SU-DHL-6 (cell line): ENCODE results near the gene UGT1A10.

Source experiments
- H2AFZ ChIP-seq: fragments of 200-600 bp; sonication (generic); 2 replicates; pipeline ENCODE4 v1.6.1; 2014; ENCODE audit warnings: low read depth, mild to moderate bottlenecking, moderate library complexity, mixed read lengths, antibody characterized with exemption, low read length; ENCODE audit not compliant: severe bottlenecking
- H3F3A ChIP-seq: fragments of 200-600 bp; shearing (Covaris generic); 2 replicates; pipeline ENCODE4 v1.6.0; 2016; ENCODE audit warnings: antibody characterized with exemption, mild to moderate bottlenecking; ENCODE audit not compliant: insufficient read depth
- H3K27ac ChIP-seq: fragments of 200-600 bp; sonication (generic); 2 replicates; pipeline ENCODE4 v1.5.1; 2016; ENCODE audit warnings: low read depth, mild to moderate bottlenecking, low read length, moderate library complexity, mixed read lengths
- H3K27me3 ChIP-seq: fragments of 200-600 bp; sonication (generic), shearing (Covaris generic); 2 replicates; pipeline ENCODE4 v1.6.0; 2014; ENCODE audit warnings: mild to moderate bottlenecking, low read length
- H3K36me3 ChIP-seq: fragments of 200-600 bp; sonication (generic); 2 replicates; pipeline ENCODE4 v1.6.1; 2014; ENCODE audit warnings: mild to moderate bottlenecking, low read length, mixed read lengths
- H3K4me2 ChIP-seq: fragments of 300-600, 200-600 bp; shearing (Covaris generic), sonication (generic); 2 replicates; pipeline ENCODE4 v1.6.0; 2014; ENCODE audit warnings: low read length, low read depth, mild to moderate bottlenecking; ENCODE audit not compliant: poor library complexity, severe bottlenecking
- H3K4me3 ChIP-seq: fragments of 200-600 bp; sonication (generic); 2 replicates; pipeline ENCODE4 v1.5.1; 2014; ENCODE audit warnings: antibody characterized with exemption, low read length, mild to moderate bottlenecking, mixed read lengths; ENCODE audit not compliant: insufficient read depth, poor library complexity, severe bottlenecking
- H3K79me2 ChIP-seq: fragments of 200-600 bp; sonication (generic); 2 replicates; pipeline ENCODE4 v1.6.1; 2014; ENCODE audit warnings: mild to moderate bottlenecking, low read length, moderate library complexity; ENCODE audit not compliant: insufficient read depth
- H3K9ac ChIP-seq: fragments of 200-600 bp; sonication (generic); 2 replicates; pipeline ENCODE4 v1.7.0; 2014; ENCODE audit warnings: mild to moderate bottlenecking, low read length
- H3K9me2 ChIP-seq: fragments of 200-600 bp; sonication (generic); replicated peaks from 2 replicates; pipeline ENCODE4 v1.6.1; 2014; ENCODE audit warnings: low read length; ENCODE audit not compliant: insufficient read depth
- H3K9me3 ChIP-seq: fragments of 200-600 bp; sonication (generic); 2 replicates; pipeline ENCODE4 v1.6.1; 2014; ENCODE audit warnings: low read length, mixed read lengths; ENCODE audit not compliant: insufficient read depth
- H4K20me1 ChIP-seq: fragments of 200-600 bp; sonication (generic); 2 replicates; pipeline ENCODE4 v1.6.1; 2014; ENCODE audit warnings: low read depth, mild to moderate bottlenecking, antibody characterized with exemption, low read length, moderate library complexity, mixed read lengths
- EZH2phosphoT487 ChIP-seq: fragments of 200-600 bp; sonication (generic), shearing (Covaris generic); conservative IDR thresholded peaks from 2 replicates; pipeline ENCODE4 v1.6.1; 2018; ENCODE audit warnings: mild to moderate bottlenecking, antibody characterized with exemption, low read length, moderate library complexity, mixed read lengths
- TF ChIP-seq, protein P1 (sequence below): fragments of 200-600 bp; sonication (generic); IDR thresholded peaks from one replicate; pipeline ENCODE4 v1.5.1; 2017; ENCODE audit warnings: antibody characterized with exemption, mild to moderate bottlenecking, low read length, moderate library complexity; ENCODE audit not compliant: insufficient read depth, poor library complexity, severe bottlenecking

Gene UGT1A10

DNA sequence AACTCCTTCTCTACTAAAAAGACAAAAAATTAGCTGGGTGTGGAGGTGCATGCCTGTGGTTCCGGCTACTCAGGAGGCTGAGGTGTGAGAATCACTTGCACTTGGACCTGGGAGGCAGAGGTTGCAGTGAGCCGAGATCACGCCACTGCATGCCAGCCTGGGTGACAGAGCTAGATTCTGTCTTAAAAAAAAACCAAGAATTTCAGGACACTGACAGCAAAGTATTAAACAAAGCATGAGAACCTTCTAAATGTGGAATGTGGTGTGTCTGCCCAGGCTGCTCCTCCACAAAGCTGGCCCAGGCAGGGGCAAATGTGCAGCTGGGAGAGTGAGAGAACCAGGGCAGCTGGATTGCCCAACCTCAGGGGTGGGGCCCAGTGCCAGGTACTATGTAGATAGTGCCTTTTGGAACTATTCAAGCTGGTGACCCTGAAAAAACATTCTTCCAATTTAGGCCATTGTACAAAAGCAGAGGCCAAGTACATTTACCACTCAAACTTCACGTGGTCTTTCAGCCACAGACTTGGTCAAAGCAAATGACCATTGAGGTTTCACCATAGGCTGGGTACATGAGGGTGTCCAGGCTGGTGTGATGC, 69.8 kb downstream of the UGT1A10 start:
- Histone ChIP-seq H4K20me1 (no peaks in the 10 kb centered on the region), H3K4me3 (no peak overlapping the region), H3K27me3 (no peaks in the 10 kb centered on the region), H3K27ac (no peak overlapping the region), H2AFZ (no peak overlapping the region), H3K9ac (no peak overlapping the region), H3K79me2 (no peaks in the 10 kb centered on the region), H3K4me2 (no peak overlapping the region), H3K9me3 (no peaks in the 10 kb centered on the region), H3K36me3 (no peaks in the 10 kb centered on the region), H3F3A (no peaks in the 10 kb centered on the region), H3K9me2 (no peaks in the 10 kb centered on the region)
- no peak for TF ChIP-seq EZH2phosphoT487
- TF ChIP-seq, protein P1, sequence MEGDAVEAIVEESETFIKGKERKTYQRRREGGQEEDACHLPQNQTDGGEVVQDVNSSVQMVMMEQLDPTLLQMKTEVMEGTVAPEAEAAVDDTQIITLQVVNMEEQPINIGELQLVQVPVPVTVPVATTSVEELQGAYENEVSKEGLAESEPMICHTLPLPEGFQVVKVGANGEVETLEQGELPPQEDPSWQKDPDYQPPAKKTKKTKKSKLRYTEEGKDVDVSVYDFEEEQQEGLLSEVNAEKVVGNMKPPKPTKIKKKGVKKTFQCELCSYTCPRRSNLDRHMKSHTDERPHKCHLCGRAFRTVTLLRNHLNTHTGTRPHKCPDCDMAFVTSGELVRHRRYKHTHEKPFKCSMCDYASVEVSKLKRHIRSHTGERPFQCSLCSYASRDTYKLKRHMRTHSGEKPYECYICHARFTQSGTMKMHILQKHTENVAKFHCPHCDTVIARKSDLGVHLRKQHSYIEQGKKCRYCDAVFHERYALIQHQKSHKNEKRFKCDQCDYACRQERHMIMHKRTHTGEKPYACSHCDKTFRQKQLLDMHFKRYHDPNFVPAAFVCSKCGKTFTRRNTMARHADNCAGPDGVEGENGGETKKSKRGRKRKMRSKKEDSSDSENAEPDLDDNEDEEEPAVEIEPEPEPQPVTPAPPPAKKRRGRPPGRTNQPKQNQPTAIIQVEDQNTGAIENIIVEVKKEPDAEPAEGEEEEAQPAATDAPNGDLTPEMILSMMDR, result no peak

DNA sequence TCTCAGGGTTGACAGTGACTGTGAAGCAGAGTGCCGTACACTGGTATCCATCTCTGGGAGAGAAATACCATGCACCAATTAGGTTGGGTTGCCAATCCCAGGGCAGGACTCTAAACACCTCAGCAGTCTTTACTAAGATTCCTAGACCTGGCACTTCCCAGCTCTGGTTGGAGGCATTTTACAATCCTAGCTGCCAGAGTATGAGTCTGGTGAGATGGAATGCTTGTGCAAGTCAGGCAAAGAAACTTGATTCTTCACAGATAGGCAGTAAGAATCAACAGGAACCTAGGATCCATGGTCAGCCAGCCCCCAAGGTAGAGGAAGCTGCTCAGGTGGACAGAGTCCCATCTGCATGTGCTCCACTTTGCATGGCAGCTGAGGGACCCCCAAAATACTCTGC, 70.5 kb downstream of the UGT1A10 start:
- TF ChIP-seq, protein P1, result no peak
- TF ChIP-seq EZH2phosphoT487, result no peak
- H3K4me3 ChIP-seq, result no peak overlapping the region
- no peak overlapping the region for H3K4me2 ChIP-seq
- no peaks in the 10 kb centered on the region for H3K9me2 ChIP-seq
- H3K9me3 ChIP-seq, result no peaks in the 10 kb centered on the region
- H3K36me3 ChIP-seq, result no peaks in the 10 kb centered on the region
- H4K20me1 ChIP-seq, result no peaks in the 10 kb centered on the region
- H3F3A ChIP-seq, result no peaks in the 10 kb centered on the region
- H3K79me2 ChIP-seq, result no peaks in the 10 kb centered on the region
- H2AFZ ChIP-seq, result no peak overlapping the region
- no peaks in the 10 kb centered on the region for H3K27me3 ChIP-seq
- H3K9ac ChIP-seq, result no peak overlapping the region
- no peak overlapping the region for H3K27ac ChIP-seq

DNA sequence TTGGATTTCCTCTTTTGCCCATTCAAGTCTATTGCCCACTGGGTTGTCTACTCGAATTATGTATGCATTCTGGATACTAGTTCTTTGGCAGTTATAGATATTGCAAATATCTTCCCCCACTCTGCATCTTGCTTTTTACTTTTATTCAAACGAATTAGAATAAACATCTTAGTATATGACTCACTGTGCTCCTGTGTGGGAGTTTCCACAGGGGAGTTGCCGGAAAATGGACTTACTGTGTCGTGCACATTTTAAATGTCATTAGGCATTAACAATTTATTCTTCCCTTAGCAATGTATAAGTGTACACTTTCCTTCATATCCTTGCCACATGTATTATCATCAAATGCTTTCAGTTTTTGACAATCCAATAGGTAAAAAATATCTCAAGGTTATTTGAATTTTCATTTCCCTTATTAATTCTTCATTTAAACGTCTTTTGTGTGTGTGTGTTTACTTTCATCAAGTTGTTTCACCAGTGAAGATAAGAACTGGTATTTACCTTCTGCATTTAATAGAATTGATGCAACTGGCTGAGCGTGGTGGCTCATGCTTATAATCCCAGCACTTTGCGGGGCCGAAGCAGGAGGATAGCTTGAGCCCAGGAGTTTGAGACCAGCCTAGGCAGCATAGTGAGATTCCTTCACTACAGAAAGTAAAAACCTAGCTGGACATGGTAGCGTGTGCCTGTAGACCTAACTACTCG, 71.8 kb downstream of the UGT1A10 start:
- H4K20me1 ChIP-seq, result no peaks in the 10 kb centered on the region
- H3K9me2 ChIP-seq, result no peaks in the 10 kb centered on the region
- no peak overlapping the region for H2AFZ ChIP-seq
- H3K9ac ChIP-seq, result no peak overlapping the region
- no peak overlapping the region for H3K27ac ChIP-seq
- H3F3A ChIP-seq, result no peaks in the 10 kb centered on the region
- TF ChIP-seq, protein P1, result no peak
- TF ChIP-seq EZH2phosphoT487, result no peak
- no peak overlapping the region for H3K4me3 ChIP-seq
- no peaks in the 10 kb centered on the region for H3K79me2 ChIP-seq
- no peaks in the 10 kb centered on the region for H3K27me3 ChIP-seq
- H3K36me3 ChIP-seq, result no peaks in the 10 kb centered on the region
- no peak overlapping the region for H3K4me2 ChIP-seq
- H3K9me3 ChIP-seq, result no peaks in the 10 kb centered on the region
